HepG2 (cell line): ENCODE data around the gene CACNA1I. TPM values are rescaled to one million over a fixed set of nuclear protein-coding genes. Genes with fewer than 3 reads are reported as not detected.

Source experiments
- ATAC-seq: fragments of 200-7000 bp; cut with Tn5 transposase; 3 replicates; pipeline ENCODE4 v1.9.1; 2020; ENCODE audit warnings: mild to moderate bottlenecking, moderate library complexity
- BruUV-seq: library from RNA; stranded (reverse); fragments of 400-500 nt; replicated peaks from 2 replicates; lab custom pipeline; 2021; lab: Mats Ljungman, UMichigan
- CTCF ChIA-PET: fragments of 300-600 bp; formaldehyde crosslinking; extraction: SDS; loops from one replicate; lab custom pipeline; 2021; ENCODE audit warnings: low total read pairs, inconsistent platforms, low intra/inter-chr PET ratio; lab: Yijun Ruan, JAX
- POLR2A ChIA-PET: fragments of 350-600 bp; sonication (Branson Sonifier 250); formaldehyde crosslinking; loops from one replicate; lab custom pipeline; 2020; ENCODE audit warnings: antibody characterized with exemption, inconsistent platforms; lab: Yijun Ruan, JAX
- DNase-seq: peaks from one replicate; pipeline ENCODE4 v3.0.0-alpha.2; 2015; ENCODE audit warnings: low spot score
- FAIRE-seq: peaks from 3 replicates; lab custom pipeline; 2011; peaks lifted over from hg19 to GRCh38; lab: Jason Lieb, UNC
- H2AFZ ChIP-seq: one replicate; pipeline ENCODE4 v1.6.1; 2011; ENCODE audit warnings: low read length, inconsistent platforms
- H3K27ac ChIP-seq: fragments of 300-600 bp; 3 replicates; pipeline ENCODE4 v1.8.0; 2011; ENCODE audit warnings: mixed run types, mild to moderate bottlenecking, mixed read lengths, low read length, inconsistent platforms; ENCODE audit not compliant: insufficient read depth; ENCODE audit errors: extremely low read length
- H3K27me3 ChIP-seq, 2 experiments: fragments of 200-600 bp in 1 of 2; 2 replicates in 1 of 2; 3 replicates in 1 of 2; pipeline versions ENCODE4 v1.6.0 to v1.8.0; 2011; ENCODE audit warnings: low read length in 2 of 2, mild to moderate bottlenecking in 2 of 2, moderate library complexity in 2 of 2, inconsistent platforms in 1 of 2; ENCODE audit not compliant: insufficient read depth in 2 of 2, control insufficient read depth in 1 of 2
- H3K36me3 ChIP-seq, 2 experiments: fragments of 200-600 bp in 1 of 2; replicated peaks in 1 of 2; 2 replicates in 1 of 2; 3 replicates in 1 of 2; pipeline versions ENCODE4 v1.5.1 to v1.8.0; 2011; ENCODE audit warnings: low read length in 2 of 2, inconsistent platforms in 1 of 2; ENCODE audit not compliant: insufficient read depth in 2 of 2, control insufficient read depth in 1 of 2
- H3K4me1 ChIP-seq: 2 replicates; pipeline ENCODE4 v1.5.1; 2012; ENCODE audit warnings: low read length, inconsistent platforms; ENCODE audit not compliant: insufficient read depth
- H3K4me2 ChIP-seq: 2 replicates; pipeline ENCODE4 v1.6.0; 2011; ENCODE audit warnings: low read depth, low read length, inconsistent platforms
- H3K4me3 ChIP-seq, 3 experiments: fragments of 200-600 bp in 1 of 3; sonication (generic), shearing (Covaris generic) in 1 of 3; replicated peaks in 1 of 3; 2 replicates each; pipeline ENCODE4 v1.5.1; 2011 to 2016; ENCODE audit warnings: low read length in 3 of 3, inconsistent platforms in 2 of 3, low read depth in 2 of 3, mild to moderate bottlenecking in 2 of 3, control low read depth in 1 of 3, mixed read lengths in 1 of 3; ENCODE audit not compliant: insufficient read depth in 1 of 3
- H3K79me2 ChIP-seq: one replicate; pipeline ENCODE4 v1.6.1; 2011; ENCODE audit warnings: low read length, inconsistent platforms; ENCODE audit not compliant: insufficient read depth
- H3K9ac ChIP-seq: 2 replicates; pipeline ENCODE4 v1.6.0; 2011; ENCODE audit warnings: mild to moderate bottlenecking, low read depth, low read length, inconsistent platforms; ENCODE audit not compliant: insufficient read depth
- H3K9me3 ChIP-seq: 2 replicates; pipeline ENCODE4 v1.5.1; 2012; ENCODE audit warnings: mild to moderate bottlenecking, low read length
- H4K20me1 ChIP-seq: 2 replicates; pipeline ENCODE4 v1.6.0; 2011; ENCODE audit warnings: inconsistent platforms, mild to moderate bottlenecking, low read length, moderate library complexity; ENCODE audit not compliant: insufficient read depth
- ATAD3A ChIP-seq: sonication (generic); formaldehyde crosslinking; IDR thresholded peaks from 2 replicates; pipeline ENCODE4 v1.4.0; 2020; ENCODE audit warnings: missing genetic modification reagents
- BRCA1 ChIP-seq: sonication (generic); formaldehyde crosslinking; IDR thresholded peaks from 2 replicates; pipeline ENCODE4 v1.4.0; 2020; ENCODE audit warnings: missing genetic modification reagents
- ELF4 ChIP-seq: sonication (generic); formaldehyde crosslinking; IDR thresholded peaks from 2 replicates; pipeline ENCODE4 v1.5.0; 2020; ENCODE audit warnings: missing genetic modification reagents, mild to moderate bottlenecking, moderate library complexity, borderline replicate concordance
- KMT2B ChIP-seq: IDR thresholded peaks from 2 replicates; pipeline ENCODE4 v1.6.1; 2016; ENCODE audit warnings: missing genetic modification reagents, missing compliant biosample characterization
- SMAD1 ChIP-seq: sonication (generic); formaldehyde crosslinking; IDR thresholded peaks from 2 replicates; pipeline ENCODE4 v1.4.0; 2020; ENCODE audit warnings: missing genetic modification reagents, low read depth, mild to moderate bottlenecking, borderline replicate concordance
- ZNF713 ChIP-seq: sonication (generic); formaldehyde crosslinking; IDR thresholded peaks from 2 replicates; pipeline ENCODE4 v1.4.0; 2020; ENCODE audit warnings: mild to moderate bottlenecking, missing genetic modification reagents
- ZNF879 ChIP-seq: sonication (generic); formaldehyde crosslinking; IDR thresholded peaks from 2 replicates; pipeline ENCODE4 v1.8.1; 2023; ENCODE audit warnings: missing genetic modification reagents
- WGBS: methylation state at CpG from one replicate; pipeline ENCODE4 v1.1.6; 2017; ENCODE audit warnings: low lambda C conversion rate; 5-methylcytosine and 5-hydroxymethylcytosine counted together
- in situ Hi-C: cut with HindIII; loops from 2 replicates; pipeline ENCODE4 v1.10.0; 2017; ENCODE audit warnings: low pct_unique_long_range_greater_than_20kb; ENCODE audit not compliant: extremely low pct_ligation_motif_present
- intact Hi-C: fragments of 100-400 bp; cut with micrococcal nuclease; formaldehyde crosslinking; loops from one replicate; pipeline ENCODE4 v1.10.0; 2022; ENCODE audit not compliant: unreplicated experiment
- polyA plus RNA-seq, 8 experiments: library from polyadenylated mRNA; depleted of rRNA in 3 of 8; stranded (reverse) in 7 of 8; unstranded in 1 of 8; fragments of >200 nt; fragmentation: Illumina TruSeq in 4 of 8; extraction: Trizol in 4 of 8; gene quantifications; 2 replicates each; pipeline versions ENCODE4 v1.2.1 to v1.2.3, GENCODE V29; 2011 to 2016; ENCODE audit warnings: low read depth in 4 of 8, missing spikeins in 1 of 8, mixed read lengths in 1 of 8; ENCODE audit not compliant: insufficient read depth in 1 of 8
- total RNA-seq, 5 experiments: library from RNA; depleted of rRNA; stranded (reverse); fragments of >200 nt; fragmentation: Illumina TruSeq; extraction: Trizol; gene quantifications; 2 replicates each; pipeline ENCODE4 v1.2.3, GENCODE V29; 2016; ENCODE audit warnings: low read depth in 1 of 5
- TF ChIP-seq, protein P1 (sequence below): IDR thresholded peaks from 2 replicates; pipeline ENCODE4 v1.6.1; 2012; ENCODE audit warnings: low read length, improper control_type of control experiment
- TF ChIP-seq, protein P2 (sequence below): sonication (generic); formaldehyde crosslinking; IDR thresholded peaks from 2 replicates; pipeline ENCODE4 v1.8.1; 2022; ENCODE audit warnings: low read depth, mild to moderate bottlenecking, missing genetic modification reagents
- TF ChIP-seq, protein P3 (sequence below): sonication (generic); formaldehyde crosslinking; IDR thresholded peaks from 2 replicates; pipeline ENCODE4 v1.4.0; 2020; ENCODE audit warnings: mild to moderate bottlenecking, low read depth, missing genetic modification reagents
- TF ChIP-seq, protein P4 (sequence below): sonication (generic); formaldehyde crosslinking; IDR thresholded peaks from 2 replicates; pipeline ENCODE4 v1.4.0; 2020; ENCODE audit warnings: mild to moderate bottlenecking, missing genetic modification reagents

CACNA1I gene
- total and polyA plus RNA-seq, 2 of the 13 experiments (the other 11 are each of a cell fraction or from before 2014, with no cell fraction given) = not detected

DNA sequence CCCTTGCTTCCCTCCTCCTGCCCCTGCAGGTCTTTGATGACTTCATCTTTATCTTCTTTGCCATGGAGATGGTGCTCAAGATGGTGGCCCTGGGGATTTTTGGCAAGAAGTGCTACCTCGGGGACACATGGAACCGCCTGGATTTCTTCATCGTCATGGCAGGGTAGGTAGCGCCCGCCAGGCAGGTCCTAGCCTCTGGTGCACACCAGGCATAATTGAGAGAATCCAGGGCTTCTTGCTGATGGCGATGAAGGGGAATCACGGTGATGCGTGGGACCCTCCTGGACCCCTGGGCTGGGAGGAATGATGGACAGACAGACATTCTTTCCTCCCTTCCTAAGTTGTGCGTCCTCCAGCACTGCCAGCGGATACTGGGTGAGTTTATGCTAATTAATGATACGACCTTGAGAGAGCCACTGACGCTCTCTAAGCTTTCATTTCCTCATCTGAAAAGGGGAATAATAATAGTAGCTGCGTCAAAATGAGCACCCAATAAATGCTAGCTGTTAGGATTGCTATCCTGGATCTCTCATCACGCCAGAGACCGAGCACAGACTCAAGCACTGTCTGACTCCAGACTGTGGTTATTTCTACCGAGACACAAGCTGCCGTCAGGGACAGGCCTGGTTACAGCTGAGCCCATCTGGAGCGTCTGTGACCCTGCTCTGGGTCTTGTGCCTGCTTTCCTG, 30.1 kb downstream of the CACNA1I start (continued):
- TF ChIP-seq, protein P1, sequence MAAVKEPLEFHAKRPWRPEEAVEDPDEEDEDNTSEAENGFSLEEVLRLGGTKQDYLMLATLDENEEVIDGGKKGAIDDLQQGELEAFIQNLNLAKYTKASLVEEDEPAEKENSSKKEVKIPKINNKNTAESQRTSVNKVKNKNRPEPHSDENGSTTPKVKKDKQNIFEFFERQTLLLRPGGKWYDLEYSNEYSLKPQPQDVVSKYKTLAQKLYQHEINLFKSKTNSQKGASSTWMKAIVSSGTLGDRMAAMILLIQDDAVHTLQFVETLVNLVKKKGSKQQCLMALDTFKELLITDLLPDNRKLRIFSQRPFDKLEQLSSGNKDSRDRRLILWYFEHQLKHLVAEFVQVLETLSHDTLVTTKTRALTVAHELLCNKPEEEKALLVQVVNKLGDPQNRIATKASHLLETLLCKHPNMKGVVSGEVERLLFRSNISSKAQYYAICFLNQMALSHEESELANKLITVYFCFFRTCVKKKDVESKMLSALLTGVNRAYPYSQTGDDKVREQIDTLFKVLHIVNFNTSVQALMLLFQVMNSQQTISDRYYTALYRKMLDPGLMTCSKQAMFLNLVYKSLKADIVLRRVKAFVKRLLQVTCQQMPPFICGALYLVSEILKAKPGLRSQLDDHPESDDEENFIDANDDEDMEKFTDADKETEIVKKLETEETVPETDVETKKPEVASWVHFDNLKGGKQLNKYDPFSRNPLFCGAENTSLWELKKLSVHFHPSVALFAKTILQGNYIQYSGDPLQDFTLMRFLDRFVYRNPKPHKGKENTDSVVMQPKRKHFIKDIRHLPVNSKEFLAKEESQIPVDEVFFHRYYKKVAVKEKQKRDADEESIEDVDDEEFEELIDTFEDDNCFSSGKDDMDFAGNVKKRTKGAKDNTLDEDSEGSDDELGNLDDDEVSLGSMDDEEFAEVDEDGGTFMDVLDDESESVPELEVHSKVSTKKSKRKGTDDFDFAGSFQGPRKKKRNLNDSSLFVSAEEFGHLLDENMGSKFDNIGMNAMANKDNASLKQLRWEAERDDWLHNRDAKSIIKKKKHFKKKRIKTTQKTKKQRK = no peak
- no peak for TF ChIP-seq BRCA1 (CRISPR knock-in tag)

DNA sequence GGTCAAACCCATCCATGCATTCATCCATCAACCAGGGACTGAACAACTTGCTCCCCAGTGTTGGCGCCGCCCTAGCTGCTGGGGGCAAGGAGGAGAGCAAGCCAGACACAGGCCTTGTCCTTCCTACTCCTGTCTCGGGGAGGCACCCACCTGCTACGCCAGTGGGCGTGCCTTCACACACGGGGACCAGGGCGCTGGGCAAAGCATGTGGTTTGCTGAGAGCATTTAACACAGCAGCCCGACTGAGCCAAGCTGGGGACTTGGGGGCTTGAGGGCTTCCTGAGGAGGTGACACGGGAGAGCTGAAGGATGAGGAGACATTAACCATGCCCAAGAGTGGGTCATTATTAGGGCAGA, 30.6 kb downstream of the CACNA1I start:
- no TSS peak for BruUV-seq
- Histone ChIP-seq H4K20me1 (no peaks in the 10 kb centered on the region), H3K4me3 (no peak overlapping the region)
- WGBS = 4% methylated on average over 8 of the region's 9 CpGs
- POLR2A ChIA-PET = no interaction called here
- intact Hi-C loops = no loop called here
- no peak; the same call in 2 of the 3 replicates for ATAC-seq
- TF ChIP-seq ZNF713 (no peak), SMAD1 (CRISPR knock-in tag) (no peak), ZNF879 (no peak), ATAD3A (CRISPR knock-in tag) (no peak), ELF4 (CRISPR knock-in tag) (no peak), KMT2B (CRISPR knock-in tag) (no peak)
- TF ChIP-seq, protein P2, sequence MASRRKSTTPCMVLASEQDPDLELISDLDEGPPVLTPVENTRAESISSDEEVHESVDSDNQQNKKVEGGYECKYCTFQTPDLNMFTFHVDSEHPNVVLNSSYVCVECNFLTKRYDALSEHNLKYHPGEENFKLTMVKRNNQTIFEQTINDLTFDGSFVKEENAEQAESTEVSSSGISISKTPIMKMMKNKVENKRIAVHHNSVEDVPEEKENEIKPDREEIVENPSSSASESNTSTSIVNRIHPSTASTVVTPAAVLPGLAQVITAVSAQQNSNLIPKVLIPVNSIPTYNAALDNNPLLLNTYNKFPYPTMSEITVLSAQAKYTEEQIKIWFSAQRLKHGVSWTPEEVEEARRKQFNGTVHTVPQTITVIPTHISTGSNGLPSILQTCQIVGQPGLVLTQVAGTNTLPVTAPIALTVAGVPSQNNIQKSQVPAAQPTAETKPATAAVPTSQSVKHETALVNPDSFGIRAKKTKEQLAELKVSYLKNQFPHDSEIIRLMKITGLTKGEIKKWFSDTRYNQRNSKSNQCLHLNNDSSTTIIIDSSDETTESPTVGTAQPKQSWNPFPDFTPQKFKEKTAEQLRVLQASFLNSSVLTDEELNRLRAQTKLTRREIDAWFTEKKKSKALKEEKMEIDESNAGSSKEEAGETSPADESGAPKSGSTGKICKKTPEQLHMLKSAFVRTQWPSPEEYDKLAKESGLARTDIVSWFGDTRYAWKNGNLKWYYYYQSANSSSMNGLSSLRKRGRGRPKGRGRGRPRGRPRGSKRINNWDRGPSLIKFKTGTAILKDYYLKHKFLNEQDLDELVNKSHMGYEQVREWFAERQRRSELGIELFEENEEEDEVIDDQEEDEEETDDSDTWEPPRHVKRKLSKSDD = no peak
- TF ChIP-seq, protein P3, sequence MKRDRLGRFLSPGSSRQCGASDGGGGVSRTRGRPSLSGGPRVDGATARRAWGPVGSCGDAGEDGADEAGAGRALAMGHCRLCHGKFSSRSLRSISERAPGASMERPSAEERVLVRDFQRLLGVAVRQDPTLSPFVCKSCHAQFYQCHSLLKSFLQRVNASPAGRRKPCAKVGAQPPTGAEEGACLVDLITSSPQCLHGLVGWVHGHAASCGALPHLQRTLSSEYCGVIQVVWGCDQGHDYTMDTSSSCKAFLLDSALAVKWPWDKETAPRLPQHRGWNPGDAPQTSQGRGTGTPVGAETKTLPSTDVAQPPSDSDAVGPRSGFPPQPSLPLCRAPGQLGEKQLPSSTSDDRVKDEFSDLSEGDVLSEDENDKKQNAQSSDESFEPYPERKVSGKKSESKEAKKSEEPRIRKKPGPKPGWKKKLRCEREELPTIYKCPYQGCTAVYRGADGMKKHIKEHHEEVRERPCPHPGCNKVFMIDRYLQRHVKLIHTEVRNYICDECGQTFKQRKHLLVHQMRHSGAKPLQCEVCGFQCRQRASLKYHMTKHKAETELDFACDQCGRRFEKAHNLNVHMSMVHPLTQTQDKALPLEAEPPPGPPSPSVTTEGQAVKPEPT (CRISPR knock-in tag) = no peak
- TF ChIP-seq, protein P4, sequence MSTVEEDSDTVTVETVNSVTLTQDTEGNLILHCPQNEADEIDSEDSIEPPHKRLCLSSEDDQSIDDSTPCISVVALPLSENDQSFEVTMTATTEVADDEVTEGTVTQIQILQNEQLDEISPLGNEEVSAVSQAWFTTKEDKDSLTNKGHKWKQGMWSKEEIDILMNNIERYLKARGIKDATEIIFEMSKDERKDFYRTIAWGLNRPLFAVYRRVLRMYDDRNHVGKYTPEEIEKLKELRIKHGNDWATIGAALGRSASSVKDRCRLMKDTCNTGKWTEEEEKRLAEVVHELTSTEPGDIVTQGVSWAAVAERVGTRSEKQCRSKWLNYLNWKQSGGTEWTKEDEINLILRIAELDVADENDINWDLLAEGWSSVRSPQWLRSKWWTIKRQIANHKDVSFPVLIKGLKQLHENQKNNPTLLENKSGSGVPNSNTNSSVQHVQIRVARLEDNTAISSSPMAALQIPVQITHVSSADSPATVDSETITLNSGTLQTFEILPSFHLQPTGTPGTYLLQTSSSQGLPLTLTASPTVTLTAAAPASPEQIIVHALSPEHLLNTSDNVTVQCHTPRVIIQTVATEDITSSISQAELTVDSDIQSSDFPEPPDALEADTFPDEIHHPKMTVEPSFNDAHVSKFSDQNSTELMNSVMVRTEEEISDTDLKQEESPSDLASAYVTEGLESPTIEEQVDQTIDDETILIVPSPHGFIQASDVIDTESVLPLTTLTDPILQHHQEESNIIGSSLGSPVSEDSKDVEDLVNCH = no peak
- TF ChIP-seq, all 625 proteins: peak for 0
- FAIRE-seq (no peak), DNase-seq (no peak)
- H3K27me3 ChIP-seq = peaks cover 2 to 44% of the 10 kb centered on the region in 2 experiments; a peak in 4 of 5 replicates
- no peak overlapping the region for H2AFZ ChIP-seq
- no peak overlapping the region for H3K9ac ChIP-seq
- CTCF ChIA-PET = no interaction called here
- no peaks in the 10 kb centered on the region for H3K36me3 ChIP-seq
- in situ Hi-C loops = no loop called here
- H3K79me2 ChIP-seq = no peaks in the 10 kb centered on the region
- H3K4me2 ChIP-seq = no peak overlapping the region
- H3K4me1 ChIP-seq = no peaks in the 10 kb centered on the region
- no peaks in the 10 kb centered on the region for H3K9me3 ChIP-seq
- no peak overlapping the region for H3K27ac ChIP-seq
